NOMO-1 treated with DMSO at 0.1 percent for 48 hours (cell line): ENCODE measurements around the gene SAMD4B.
"Not testable (repeated sequence)": the region's sequence is repeated elsewhere in the genome, so short reads cannot be mapped to it uniquely, and the experiment has no call there.

Experiments
- DNase-seq: peaks from one replicate; lab custom pipeline; 2025; ENCODE audit not compliant: unreplicated experiment; lab: John Stamatoyannopoulos, UW

The SAMD4B gene

GRCh38 chr19:39310558-39311311, 31.5 kb upstream of the SAMD4B start:
- DNase-seq: no peak

GRCh38 chr19:39314016-39314728, 28.0 kb upstream of the SAMD4B start:
- DNase-seq: no peak

- DNase-seq: no peak
Observed at GRCh38 chr19:39315933-39316332, 26.3 kb upstream of the SAMD4B start.

- DNase-seq: no peak
Observed at GRCh38 chr19:39316627-39317321, 25.4 kb upstream of the SAMD4B start.

- DNase-seq: no peak
Observed at GRCh38 chr19:39317476-39317875, 24.7 kb upstream of the SAMD4B start.

- DNase-seq: no peak
Observed at GRCh38 chr19:39318071-39318470, 24.1 kb upstream of the SAMD4B start.

- DNase-seq: no peak
Observed at GRCh38 chr19:39318690-39319089, 23.5 kb upstream of the SAMD4B start.

- no peak for DNase-seq
Observed at GRCh38 chr19:39319098-39319891, 22.9 kb upstream of the SAMD4B start.

GRCh38 chr19:39319892-39320248, 22.4 kb upstream of the SAMD4B start:
- no peak for DNase-seq

- DNase-seq: no peak
Observed at GRCh38 chr19:39321117-39321831, 20.9 kb upstream of the SAMD4B start.

- no peak for DNase-seq
Observed at GRCh38 chr19:39321832-39322176, 20.4 kb upstream of the SAMD4B start.

GRCh38 chr19:39324242-39324842, 17.9 kb upstream of the SAMD4B start:
- DNase-seq: no peak

GRCh38 chr19:39325778-39326665, 16.2 kb upstream of the SAMD4B start:
- DNase-seq: no peak

GRCh38 chr19:39327363-39328045, 14.7 kb upstream of the SAMD4B start:
- DNase-seq: no peak

GRCh38 chr19:39328046-39328705, 14.0 kb upstream of the SAMD4B start:
- DNase-seq: peak; percentile 38

GRCh38 chr19:39329948-39330347, 12.3 kb upstream of the SAMD4B start:
- no peak for DNase-seq

GRCh38 chr19:39332293-39332692, 9.9 kb upstream of the SAMD4B start:
- no peak for DNase-seq

GRCh38 chr19:39332738-39333137, 9.5 kb upstream of the SAMD4B start:
- not testable (repeated sequence) for DNase-seq
